Testis (tissue), 3 donors: Measurements from ENCODE around the gene WDR83. TPM values are rescaled to one million over a fixed set of nuclear protein-coding genes. Genes with fewer than 3 reads are reported as not detected.

Source experiments
- DNase-seq: peaks from one replicate; pipeline ENCODE4 v3.0.0-alpha.2; 2019
- H3K27ac ChIP-seq, 2 donors: fragments of 200-600 bp; sonication (generic); one replicate each; pipeline ENCODE4 v1.5.1; 2019
- H3K27me3 ChIP-seq: fragments of 200-600 bp; sonication (generic); one replicate; pipeline ENCODE4 v1.5.1; 2019
- H3K36me3 ChIP-seq: fragments of 200-600 bp; sonication (generic); one replicate; pipeline ENCODE4 v1.5.1; 2017; ENCODE audit warnings: low read depth; ENCODE audit errors: missing control alignments
- H3K4me1 ChIP-seq: fragments of 200-600 bp; sonication (generic); one replicate; pipeline ENCODE4 v1.5.1; 2019
- H3K4me3 ChIP-seq, 2 donors: fragments of 200-600 bp; sonication (generic); one replicate each; pipeline ENCODE4 v1.5.1; 2017 to 2019
- H3K9me3 ChIP-seq: fragments of 200-600 bp; sonication (generic); one replicate; pipeline ENCODE4 v1.5.1; 2017
- CTCF ChIP-seq, 3 experiments: fragments of 450-650 bp in 2 of 3; fragments of 200-600 bp in 1 of 3; sonication (generic) in 1 of 3; IDR thresholded peaks; one replicate each; pipeline ENCODE4 v1.5.1; 2016 to 2019; ENCODE audit warnings: antibody characterized with exemption in 3 of 3, mild to moderate bottlenecking in 2 of 3, moderate library complexity in 1 of 3
- POLR2A ChIP-seq: fragments of 450-650 bp; IDR thresholded peaks from one replicate; pipeline ENCODE4 v1.6.1; 2017; ENCODE audit warnings: antibody characterized with exemption, mild to moderate bottlenecking, moderate library complexity
- WGBS, 2 donors: methylation state at CpG; one replicate each; pipeline ENCODE4 v1.1.5; 2018; 5-methylcytosine and 5-hydroxymethylcytosine counted together
- intact Hi-C: fragments of 100-400 bp; cut with DNase I; formaldehyde crosslinking; loops from one replicate; pipeline ENCODE4 v1.15.1; 2023; ENCODE audit warnings: low total_unique reads
- polyA plus RNA-seq: library from polyadenylated mRNA; stranded (reverse); fragments of 350-450 nt; fragmentation: Illumina TruSeq; extraction: RNeasy Lipid Tissue Mini Kit (QIAGEN cat#74804); gene quantifications from one replicate; pipeline ENCODE4 v1.2.3, GENCODE V29; 2014; ENCODE audit warnings: low read depth, low replicate concordance; ENCODE audit not compliant: insufficient read depth
- total RNA-seq, 2 donors: library from RNA; depleted of rRNA; stranded (reverse); fragments of >200 nt; gene quantifications; one replicate each; pipeline ENCODE4 v1.2.3, GENCODE V29; 2016

Gene WDR83
- total and polyA plus RNA-seq, 3 donors from 2014 or later: 15.8 to 23.2 (median 18.3) TPM

DNA sequence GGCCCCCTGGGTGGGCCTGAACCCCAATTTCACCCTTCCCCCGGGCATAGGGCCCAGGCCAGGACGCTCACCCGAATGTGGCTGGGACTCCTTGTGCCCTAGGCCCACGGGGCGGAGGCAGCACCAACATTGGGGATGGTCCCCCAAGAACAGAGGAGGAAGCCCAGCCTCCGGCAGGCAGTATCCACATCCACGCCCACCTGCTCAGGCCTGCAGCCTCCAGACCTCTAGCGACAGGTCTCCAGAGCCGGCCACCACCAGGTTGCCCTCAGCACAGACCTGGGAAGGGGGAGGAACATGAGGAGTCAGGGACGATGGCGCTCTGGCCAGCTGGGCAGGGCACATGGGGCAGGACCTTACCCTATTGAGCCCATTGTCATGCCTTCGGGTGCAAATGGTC lies 22.4 kb downstream of the WDR83 start:
- TF ChIP-seq POLR2A (no peak), CTCF (IDR thresholded peaks at IDR 0.05) (no peak)
- intact Hi-C loops: no loop called here
- 95% methylated on average over 11 of the region's 12 CpGs; no CpG with 5 or more reads in 1 of the 2 donors for WGBS, 2 donors

GRCh38 chr19:12689581-12690216 lies 23.1 kb downstream of the WDR83 start:
- Histone ChIP-seq H3K36me3 (no peaks in the 10 kb centered on the region), H3K27me3 (no peaks in the 10 kb centered on the region), H3K4me1 (no peaks in the 10 kb centered on the region), H3K27ac (no peak overlapping the region), H3K4me3 (no peak overlapping the region), H3K9me3 (no peaks in the 10 kb centered on the region)
- TF ChIP-seq CTCF (IDR thresholded peaks at IDR 0.05) (no peak), POLR2A (no peak)
- intact Hi-C loops: no loop called here
- DNase-seq: no peak
- 76 to 88% methylated on average over 12 to 24 of the region's 26 CpGs for WGBS, 2 donors

More for the DNA sequence above, 22.4 kb downstream of the WDR83 start:
- no peak for DNase-seq
- no peaks in the 10 kb centered on the region for H3K4me1 ChIP-seq
- no peak overlapping the region for H3K27ac ChIP-seq
- H3K4me3 ChIP-seq: no peak overlapping the region
- no peaks in the 10 kb centered on the region for H3K9me3 ChIP-seq
- H3K27me3 ChIP-seq: no peaks in the 10 kb centered on the region
- H3K36me3 ChIP-seq: no peaks in the 10 kb centered on the region

DNA sequence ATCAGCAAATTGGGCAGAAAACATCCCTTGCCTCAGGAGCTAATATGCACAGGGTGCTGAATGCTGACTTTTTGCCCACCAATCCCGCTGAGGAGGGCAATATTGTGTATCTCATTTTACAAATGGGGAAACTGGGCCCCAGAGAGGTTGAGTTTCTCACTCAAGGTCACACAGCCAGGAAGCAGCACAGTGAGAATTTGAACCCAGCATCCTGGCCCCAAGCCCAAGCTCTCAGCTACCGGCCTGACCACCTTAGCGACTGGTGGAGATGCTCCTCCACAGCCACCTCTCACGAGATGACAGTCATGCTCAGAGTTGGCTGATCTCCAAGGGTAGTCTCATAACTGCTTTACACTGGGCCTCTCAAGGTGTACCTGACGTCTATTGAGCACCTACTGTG lies 26.4 kb downstream of the WDR83 start:
- intact Hi-C loops: no loop called here

DNA sequence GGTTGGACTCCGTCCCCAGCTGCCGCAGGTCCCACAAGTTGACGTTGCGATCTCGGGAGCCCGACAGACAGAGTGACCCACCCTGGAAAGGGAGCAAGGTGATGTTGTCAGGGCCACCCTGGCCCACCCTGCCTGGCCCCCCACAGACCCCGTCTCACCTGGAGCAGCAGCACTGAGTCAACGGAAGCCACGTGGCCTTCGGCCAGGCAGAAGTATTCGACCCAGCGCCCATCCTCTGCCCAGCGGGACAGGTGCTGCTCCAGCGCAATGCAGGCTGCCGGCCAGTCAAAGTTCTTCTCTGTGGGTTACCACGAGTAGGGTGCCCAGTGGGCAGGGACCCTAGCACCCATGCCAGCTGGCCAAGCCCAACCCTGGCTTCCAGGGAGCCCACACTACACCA lies 28.0 kb downstream of the WDR83 start:
- DNase-seq: no peak
- WGBS, 2 donors: 91 to 98% methylated on average over 7 to 16 of the region's 16 CpGs
- TF ChIP-seq POLR2A (no peak), CTCF (IDR thresholded peaks at IDR 0.05) (no peak)
- H3K27me3 ChIP-seq: no peaks in the 10 kb centered on the region
- no peak overlapping the region for H3K27ac ChIP-seq
- peaks cover 12% of the 10 kb centered on the region for H3K4me1 ChIP-seq
- intact Hi-C loops: no loop called here
- no peaks in the 10 kb centered on the region for H3K36me3 ChIP-seq
- no peaks in the 10 kb centered on the region for H3K9me3 ChIP-seq
- no peak overlapping the region for H3K4me3 ChIP-seq

More for the DNA sequence above, 26.4 kb downstream of the WDR83 start:
- H3K4me3 ChIP-seq: no peak overlapping the region
- no peaks in the 10 kb centered on the region for H3K9me3 ChIP-seq
- TF ChIP-seq POLR2A (no peak), CTCF (IDR thresholded peaks at IDR 0.05) (no peak)
- no peaks in the 10 kb centered on the region for H3K27me3 ChIP-seq
- no peak overlapping the region for H3K27ac ChIP-seq
- H3K4me1 ChIP-seq: peaks cover 12% of the 10 kb centered on the region
- 83 to 90% methylated on average over 3 to 5 of the region's 5 CpGs for whole genome bisulfite sequencing, 2 donors
- no peaks in the 10 kb centered on the region for H3K36me3 ChIP-seq
- DNase-seq: no peak

GRCh38 chr19:12695096-12695495 lies 28.5 kb downstream of the WDR83 start:
- DNase-seq: no peak
- no peak for TF ChIP-seq POLR2A
- no peak for TF ChIP-seq CTCF (IDR thresholded peaks at IDR 0.05)
- H3K27me3 ChIP-seq: no peaks in the 10 kb centered on the region
- 71 to 74% methylated on average over 1 to 2 of the region's 2 CpGs for WGBS, 2 donors
- no peaks in the 10 kb centered on the region for H3K9me3 ChIP-seq
- no peak overlapping the region for H3K4me3 ChIP-seq
- intact Hi-C loops: no loop called here
- peaks cover 12% of the 10 kb centered on the region for H3K4me1 ChIP-seq
- H3K36me3 ChIP-seq: no peaks in the 10 kb centered on the region
- H3K27ac ChIP-seq: no peak overlapping the region
